Stomach (tissue), 4 donors: ENCODE results near the gene INAFM2.

ENCODE experiments used
- CTCF ChIP-seq, 7 experiments: fragments of 450-650 bp in 4 of 7; fragments of 200-600 bp in 3 of 7; sonication (generic) in 3 of 7; IDR thresholded peaks; one replicate each; pipeline ENCODE4 v1.5.1; 2016 to 2019; ENCODE audit warnings: antibody characterized with exemption in 7 of 7, control low read depth in 2 of 7, mild to moderate bottlenecking in 1 of 7
- EP300 ChIP-seq: sonication (generic); formaldehyde crosslinking; IDR thresholded peaks from one replicate; pipeline ENCODE4 v1.6.1; 2017; ENCODE audit warnings: antibody characterized with exemption
- POLR2A ChIP-seq, 4 donors: fragments of 450-650 bp; IDR thresholded peaks; one replicate each; pipeline ENCODE4 v1.6.1; 2016; ENCODE audit warnings: antibody characterized with exemption in 4 of 4, control low read depth in 2 of 4, mild to moderate bottlenecking in 1 of 4, moderate library complexity in 1 of 4
- POLR2AphosphoS5 ChIP-seq, 3 donors: sonication (generic); formaldehyde crosslinking; IDR thresholded peaks; one replicate each; pipeline ENCODE4 v1.6.1; 2016; ENCODE audit warnings: antibody characterized with exemption in 3 of 3

GRCh38 chr15:40290545-40290917 is 33.0 kb upstream of the INAFM2 start:
- no peak for TF ChIP-seq CTCF (IDR thresholded peaks at IDR 0.05)
- no peak for TF ChIP-seq POLR2A (IDR thresholded peaks at IDR 0.05)
- TF ChIP-seq EP300 = no peak
- TF ChIP-seq POLR2AphosphoS5 (IDR thresholded peaks at IDR 0.05) = no peak
